Thoracic aorta (tissue), 2 donors: ENCODE data around the gene FAM107B. TPM values are rescaled to one million over a fixed set of nuclear protein-coding genes. Genes with fewer than 3 reads are reported as not detected.
A peak's percentile ranks its signal among the peaks of the same experiment; 100 is the strongest.

Experiments
- ATAC-seq: fragments of 150-250 bp; one replicate; pipeline ENCODE4 v1.8.0; 2017; ENCODE audit warnings: low read depth; ENCODE audit not compliant: insufficient number of reproducible peaks, low FRiP score
- DNase-seq: peaks from one replicate; pipeline ENCODE4 v3.0.0-alpha.2; 2020; ENCODE audit warnings: low spot score
- H3K27ac ChIP-seq, 2 donors: fragments of 200-600 bp; sonication (generic); 1 replicate in 1 of 2; 2 replicates in 1 of 2; pipeline ENCODE4 v1.5.1; 2016; ENCODE audit warnings: mild to moderate bottlenecking in 2 of 2, moderate library complexity in 2 of 2
- H3K27me3 ChIP-seq: fragments of 200-600 bp; sonication (generic); replicated peaks from 2 replicates; pipeline ENCODE4 v1.6.0; 2016; ENCODE audit warnings: mild to moderate bottlenecking; ENCODE audit not compliant: insufficient read depth
- H3K36me3 ChIP-seq: fragments of 200-600 bp; sonication (generic); one replicate; pipeline ENCODE4 v1.5.1; 2016
- H3K4me1 ChIP-seq, 2 donors: fragments of 200-600 bp; sonication (generic); 1 replicate in 1 of 2; 2 replicates in 1 of 2; pipeline versions ENCODE4 v1.5.1 to v1.6.0; 2016; ENCODE audit warnings: low read depth in 2 of 2, mild to moderate bottlenecking in 1 of 2; ENCODE audit not compliant: control insufficient read depth in 1 of 2
- H3K4me3 ChIP-seq: fragments of 200-600 bp; sonication (generic); 2 replicates; pipeline ENCODE4 v1.5.1; 2016; ENCODE audit warnings: mild to moderate bottlenecking
- H3K9me3 ChIP-seq: fragments of 200-600 bp; sonication (generic); 2 replicates; pipeline ENCODE4 v1.5.1; 2016
- total RNA-seq, 2 donors: library from RNA; depleted of rRNA; stranded (reverse); fragments of >200 nt; gene quantifications; one replicate each; pipeline versions ENCODE4 v1.1.0 to v1.2.3, GENCODE V29; 2016
- TF ChIP-seq, protein P1 (sequence below): fragments of 200-600 bp; sonication (generic); IDR thresholded peaks from one replicate; pipeline ENCODE4 v1.5.1; 2019; ENCODE audit warnings: antibody characterized with exemption

Gene FAM107B
- total RNA-seq, 2 donors from 2014 or later, result 33.6 to 50.6 TPM

DNA sequence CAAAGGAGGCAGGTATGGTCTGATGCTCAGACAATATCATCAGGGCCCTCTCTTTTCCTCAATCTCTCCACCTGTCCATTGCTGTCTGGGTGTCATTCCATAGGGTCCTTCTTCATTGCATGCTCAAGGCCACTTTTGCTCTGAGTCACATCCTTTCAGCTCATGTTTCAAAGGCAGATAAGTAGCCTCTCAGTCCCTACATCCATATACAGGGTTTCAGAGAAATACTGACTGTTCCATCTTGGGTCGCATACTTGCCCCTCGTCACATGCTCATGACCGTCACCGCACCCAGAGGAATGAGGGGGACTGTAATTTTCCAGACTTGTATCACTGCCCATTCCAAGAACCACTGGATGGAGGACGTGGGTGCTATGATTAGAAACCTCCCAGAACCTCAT is 93.4 kb downstream of the FAM107B start:
- H3K27ac ChIP-seq, result no peak overlapping the region
- H3K4me3 ChIP-seq, result no peak overlapping the region
- H3K4me1 ChIP-seq, result no peaks in the 10 kb centered on the region
- no peaks in the 10 kb centered on the region for H3K9me3 ChIP-seq
- ATAC-seq (no peak), DNase-seq (no peak)
- TF ChIP-seq, protein P1, sequence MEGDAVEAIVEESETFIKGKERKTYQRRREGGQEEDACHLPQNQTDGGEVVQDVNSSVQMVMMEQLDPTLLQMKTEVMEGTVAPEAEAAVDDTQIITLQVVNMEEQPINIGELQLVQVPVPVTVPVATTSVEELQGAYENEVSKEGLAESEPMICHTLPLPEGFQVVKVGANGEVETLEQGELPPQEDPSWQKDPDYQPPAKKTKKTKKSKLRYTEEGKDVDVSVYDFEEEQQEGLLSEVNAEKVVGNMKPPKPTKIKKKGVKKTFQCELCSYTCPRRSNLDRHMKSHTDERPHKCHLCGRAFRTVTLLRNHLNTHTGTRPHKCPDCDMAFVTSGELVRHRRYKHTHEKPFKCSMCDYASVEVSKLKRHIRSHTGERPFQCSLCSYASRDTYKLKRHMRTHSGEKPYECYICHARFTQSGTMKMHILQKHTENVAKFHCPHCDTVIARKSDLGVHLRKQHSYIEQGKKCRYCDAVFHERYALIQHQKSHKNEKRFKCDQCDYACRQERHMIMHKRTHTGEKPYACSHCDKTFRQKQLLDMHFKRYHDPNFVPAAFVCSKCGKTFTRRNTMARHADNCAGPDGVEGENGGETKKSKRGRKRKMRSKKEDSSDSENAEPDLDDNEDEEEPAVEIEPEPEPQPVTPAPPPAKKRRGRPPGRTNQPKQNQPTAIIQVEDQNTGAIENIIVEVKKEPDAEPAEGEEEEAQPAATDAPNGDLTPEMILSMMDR, result no peak
- H3K36me3 ChIP-seq, result no peaks in the 10 kb centered on the region
- H3K27me3 ChIP-seq, result no peaks in the 10 kb centered on the region

DNA sequence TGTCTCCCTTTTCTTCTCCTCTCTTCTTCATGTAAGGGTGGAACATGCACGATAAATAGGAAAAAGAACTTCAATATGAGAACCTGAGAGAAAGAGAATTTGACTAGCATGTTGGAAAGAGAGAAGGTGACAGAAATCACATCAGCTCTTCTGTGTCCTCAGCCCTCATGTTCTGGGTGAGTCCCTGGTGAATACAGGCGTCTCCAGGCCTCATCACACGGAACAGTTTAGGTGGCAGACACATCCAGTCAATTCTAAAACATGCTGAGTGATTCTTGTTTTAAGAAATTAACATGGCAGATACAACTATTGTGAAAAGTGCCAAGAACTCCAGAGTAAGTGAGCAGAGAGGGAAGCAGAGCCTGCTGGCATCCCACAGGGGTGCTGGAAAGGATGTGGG is 96.1 kb downstream of the FAM107B start:
- TF ChIP-seq, protein P1, result no peak
- Histone ChIP-seq H3K36me3 (no peaks in the 10 kb centered on the region), H3K4me3 (no peak overlapping the region), H3K4me1 (peaks cover 0 to 5% of the 10 kb centered on the region in 2 donors), H3K9me3 (no peaks in the 10 kb centered on the region), H3K27ac (no peak overlapping the region), H3K27me3 (no peaks in the 10 kb centered on the region)
- ATAC-seq (no peak), DNase-seq (no peak)

DNA sequence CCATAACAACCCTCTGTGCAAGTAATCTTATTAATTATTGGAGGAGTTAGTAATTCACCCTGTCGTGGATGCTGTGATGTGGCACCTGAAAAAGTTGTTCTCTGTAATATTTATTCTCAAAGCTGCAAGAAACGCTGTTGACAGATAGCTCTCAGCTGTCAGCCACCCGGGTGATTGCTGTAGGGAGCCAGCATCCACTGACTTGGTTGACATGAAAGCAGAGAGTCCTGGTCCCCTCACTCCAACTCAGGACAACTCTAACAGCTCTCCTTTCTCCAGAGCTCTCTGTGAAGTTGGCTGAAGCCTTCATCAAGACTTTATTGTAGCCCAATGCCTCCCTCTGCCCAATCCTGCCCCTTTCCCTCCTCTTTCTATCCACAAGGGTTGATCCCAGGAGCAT is 98.0 kb downstream of the FAM107B start:
- ATAC-seq (no peak), DNase-seq (no peak)
- H3K36me3 ChIP-seq, result no peaks in the 10 kb centered on the region
- peaks cover 0 to 5% of the 10 kb centered on the region in 2 donors for H3K4me1 ChIP-seq
- H3K4me3 ChIP-seq, result no peak overlapping the region
- no peaks in the 10 kb centered on the region for H3K27me3 ChIP-seq
- no peak overlapping the region for H3K27ac ChIP-seq
- TF ChIP-seq, protein P1, result no peak
- no peaks in the 10 kb centered on the region for H3K9me3 ChIP-seq

DNA sequence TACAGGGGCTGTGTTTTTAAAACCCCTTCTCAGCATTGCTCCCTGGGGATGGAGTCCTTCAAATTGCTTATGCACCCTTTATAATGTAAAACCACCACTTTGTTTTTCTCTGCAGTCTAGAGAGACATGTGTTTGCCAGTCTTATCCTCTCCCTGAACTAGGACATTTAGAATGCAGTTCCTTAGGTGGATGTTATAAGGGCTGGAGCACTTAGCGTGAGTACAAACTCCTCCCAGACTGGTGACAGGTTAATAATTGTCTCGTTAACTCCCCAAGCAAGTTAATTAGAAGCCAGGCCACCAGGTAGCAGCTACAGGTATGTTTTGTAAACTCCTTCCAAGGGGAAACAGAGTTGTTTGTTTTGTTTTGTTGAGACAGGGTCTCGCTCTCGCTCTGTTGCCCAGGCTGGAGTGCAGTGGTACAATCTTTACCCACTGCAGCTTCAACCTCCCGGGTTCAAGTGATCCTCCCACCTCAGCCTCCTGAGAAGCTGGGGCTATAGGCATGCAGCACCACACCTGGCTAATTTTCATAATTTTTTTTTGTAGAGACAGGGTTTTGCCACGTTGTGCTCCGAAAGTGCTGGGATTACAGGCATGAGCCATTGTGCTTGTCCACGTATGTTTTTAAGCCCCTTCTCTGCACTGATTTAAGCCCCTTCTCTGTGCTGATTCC is 100.2 kb downstream of the FAM107B start:
- ATAC-seq, result no peak
- TF ChIP-seq, protein P1, result no peak
- Histone ChIP-seq H3K4me3 (no peak overlapping the region), H3K27me3 (no peaks in the 10 kb centered on the region), H3K36me3 (no peaks in the 10 kb centered on the region), H3K27ac (no peak overlapping the region), H3K4me1 (peaks cover 0 to 12% of the 10 kb centered on the region in 2 donors), H3K9me3 (no peaks in the 10 kb centered on the region)
- no peak for DNase-seq

DNA sequence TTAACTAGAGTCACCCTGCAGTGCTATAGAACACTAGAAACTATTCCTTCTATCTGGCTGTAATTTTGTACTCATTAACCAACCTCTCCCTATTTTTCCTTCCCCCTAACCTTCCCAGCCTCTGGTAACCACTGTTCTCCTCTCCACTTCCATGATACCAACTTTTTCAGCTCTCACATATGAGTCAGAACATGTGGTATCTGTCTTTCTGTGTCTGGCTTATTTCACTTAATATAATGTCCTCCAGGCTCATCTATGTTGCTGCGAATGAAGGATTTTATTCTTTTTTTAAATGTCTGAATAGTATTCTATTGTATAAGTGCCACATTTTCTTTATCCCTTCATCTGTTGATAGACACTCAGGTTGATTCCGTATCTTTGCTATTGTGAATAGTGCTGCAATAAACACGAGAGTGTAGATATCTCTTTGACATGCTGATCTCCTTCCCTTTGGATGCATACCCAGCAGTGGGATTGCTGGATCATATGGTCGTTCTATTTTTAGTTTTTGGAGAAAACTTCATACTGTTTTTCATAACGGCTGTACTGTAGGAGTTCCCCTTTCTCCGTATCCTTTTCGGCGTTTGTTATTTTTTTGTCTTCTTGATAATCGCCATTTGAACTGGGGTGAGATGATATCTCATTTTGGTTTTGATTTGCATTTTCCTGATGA is 101.4 kb downstream of the FAM107B start:
- Histone ChIP-seq H3K27ac (no peak overlapping the region), H3K4me1 (peaks cover 0 to 12% of the 10 kb centered on the region in 2 donors), H3K4me3 (peak overlapping the region; percentile 31), H3K27me3 (no peaks in the 10 kb centered on the region), H3K9me3 (no peaks in the 10 kb centered on the region), H3K36me3 (no peaks in the 10 kb centered on the region)
- no peak for DNase-seq
- TF ChIP-seq, protein P1, result no peak
- no peak for ATAC-seq
